ENCODE measurements around the gene NEUROG2. TPM values are rescaled to one million over a fixed set of nuclear protein-coding genes. Genes with fewer than 3 reads are reported as not detected.
"Not testable (repeated sequence)": the region's sequence is repeated elsewhere in the genome, so short reads cannot be mapped to it uniquely, and the experiment has no call there.

NEUROG2 gene
- total and polyA plus RNA-seq, 2 donors (not counting 3 experiments of a cell fraction or from before 2014, with no cell fraction given) = not detected

- FAIRE-seq, CTCF ChIA-PET: not testable (repeated sequence)
Observed at GRCh38 chr4:112490808-112491207, 25.2 kb downstream of the NEUROG2 start.

DNA sequence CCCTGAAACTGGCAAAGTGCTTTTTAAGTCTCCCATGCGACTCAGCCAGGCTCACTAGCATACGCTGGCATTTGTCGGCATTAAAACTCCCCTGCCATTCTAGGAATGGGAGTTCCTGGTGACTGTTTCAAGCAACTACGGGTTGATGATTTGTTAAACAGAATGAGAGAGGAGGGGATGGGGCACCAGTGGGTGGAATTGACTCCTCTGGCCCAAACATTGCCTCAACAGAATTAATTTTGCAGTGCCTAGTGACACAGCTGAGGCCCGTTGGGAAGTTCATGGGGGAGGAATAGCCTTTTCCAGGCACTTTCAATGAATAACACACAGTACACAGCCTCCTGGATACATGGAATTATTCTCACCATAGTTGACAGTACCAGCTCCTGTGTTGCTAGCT, 30.1 kb downstream of the NEUROG2 start:
- ChIA-PET POLR2A (no interaction called here), CTCF (no interaction called here)
- Histone ChIP-seq H4K20me1 (replicated peaks; ENCODE audit: control insufficient read depth, extremely low read depth, insufficient read depth, low read length) (no peaks in the 10 kb centered on the region), H3K9ac (replicated peaks; ENCODE audit: extremely low read depth, insufficient read depth, low read length) (no peak overlapping the region), H3K27me3 (ENCODE audit: control insufficient read depth in 2 of 2, insufficient read depth in 2 of 2, low read length in 2 of 2) (no peaks in the 10 kb centered on the region), H3K4me3 (replicated peaks in 1 of 3; ENCODE audit: insufficient read depth in 1 of 3, low read depth in 1 of 3, low read length in 3 of 3) (no peak overlapping the region), H3K4me1 (ENCODE audit: control insufficient read depth, extremely low read depth, insufficient read depth, low read length) (no peaks in the 10 kb centered on the region), H3K4me2 (ENCODE audit: insufficient read depth, low read length) (no peak overlapping the region), H2AFZ (ENCODE audit: low read depth, low read length) (no peak overlapping the region), H3K27ac (ENCODE audit: insufficient read depth, low read depth, low read length) (no peak overlapping the region), H3K9me1 (replicated peaks; ENCODE audit: control insufficient read depth, extremely low read depth, insufficient read depth, low read length) (no peaks in the 10 kb centered on the region), H3K9me3 (replicated peaks; ENCODE audit: control insufficient read depth, insufficient read depth, low read length) (no peaks in the 10 kb centered on the region), H3K79me2 (ENCODE audit: control insufficient read depth, insufficient read depth, low read length) (no peaks in the 10 kb centered on the region), H3K36me3 (ENCODE audit: control insufficient read depth in 2 of 2, extremely low read depth in 1 of 2, insufficient read depth in 2 of 2, low read length in 2 of 2) (no peaks in the 10 kb centered on the region)
- TF ChIP-seq, protein P1, sequence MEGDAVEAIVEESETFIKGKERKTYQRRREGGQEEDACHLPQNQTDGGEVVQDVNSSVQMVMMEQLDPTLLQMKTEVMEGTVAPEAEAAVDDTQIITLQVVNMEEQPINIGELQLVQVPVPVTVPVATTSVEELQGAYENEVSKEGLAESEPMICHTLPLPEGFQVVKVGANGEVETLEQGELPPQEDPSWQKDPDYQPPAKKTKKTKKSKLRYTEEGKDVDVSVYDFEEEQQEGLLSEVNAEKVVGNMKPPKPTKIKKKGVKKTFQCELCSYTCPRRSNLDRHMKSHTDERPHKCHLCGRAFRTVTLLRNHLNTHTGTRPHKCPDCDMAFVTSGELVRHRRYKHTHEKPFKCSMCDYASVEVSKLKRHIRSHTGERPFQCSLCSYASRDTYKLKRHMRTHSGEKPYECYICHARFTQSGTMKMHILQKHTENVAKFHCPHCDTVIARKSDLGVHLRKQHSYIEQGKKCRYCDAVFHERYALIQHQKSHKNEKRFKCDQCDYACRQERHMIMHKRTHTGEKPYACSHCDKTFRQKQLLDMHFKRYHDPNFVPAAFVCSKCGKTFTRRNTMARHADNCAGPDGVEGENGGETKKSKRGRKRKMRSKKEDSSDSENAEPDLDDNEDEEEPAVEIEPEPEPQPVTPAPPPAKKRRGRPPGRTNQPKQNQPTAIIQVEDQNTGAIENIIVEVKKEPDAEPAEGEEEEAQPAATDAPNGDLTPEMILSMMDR (IDR thresholded peaks at IDR 0.05; ENCODE audit: extremely low read depth in 1 of 2, insufficient read depth in 1 of 2, low read depth in 1 of 2, low read length in 2 of 2) = no peak
- TF ChIP-seq POLR2A (IDR thresholded peaks at IDR 0.05; ENCODE audit: low read depth, low read length) = no peak
- TF ChIP-seq GATA2 (IDR thresholded peaks at IDR 0.05; ENCODE audit: insufficient read depth, insufficient read length, low read depth, low read length) = no peak
- TF ChIP-seq MAX (IDR thresholded peaks at IDR 0.05; ENCODE audit: insufficient read depth, insufficient read length) = no peak
- no peak for TF ChIP-seq JUN (IDR thresholded peaks at IDR 0.05; ENCODE audit: borderline replicate concordance, insufficient read depth, insufficient read length, low read depth)
- no peak for TF ChIP-seq EZH2 (IDR thresholded peaks at IDR 0.05; ENCODE audit: borderline replicate concordance, low read depth, low read length, severe bottlenecking)
- TF ChIP-seq POLR2AphosphoS5 (IDR thresholded peaks at IDR 0.05; ENCODE audit: insufficient read depth, low read depth, low read length) = no peak
- TF ChIP-seq MYC (IDR thresholded peaks at IDR 0.05; ENCODE audit: low read depth, low read length) = no peak
- no peak for TF ChIP-seq FOS (IDR thresholded peaks at IDR 0.05; ENCODE audit: borderline replicate concordance, insufficient read depth, low read length)
- intact Hi-C loops (cut with micrococcal nuclease) (no loop called here), dilution Hi-C loops (cut with MboI; ENCODE audit: extremely low pct_ligation_motif_present, low sequenced_read_pairs) (no loop called here)
- FAIRE-seq (no peak), DNase-seq (ENCODE audit: low read depth, low spot score) (no peak)
- BruUV-seq (replicated peaks) = no TSS peak

More at GRCh38 chr4:112490808-112491207, 25.2 kb downstream of the NEUROG2 start:
- intact Hi-C loops (cut with micrococcal nuclease); H3K9me3 ChIP-seq (replicated peaks; ENCODE audit: control insufficient read depth, insufficient read depth, low read length); H3K27me3 ChIP-seq (ENCODE audit: control insufficient read depth in 2 of 2, insufficient read depth in 2 of 2, low read length in 2 of 2); H3K79me2 ChIP-seq (ENCODE audit: control insufficient read depth, insufficient read depth, low read length); H3K4me3 ChIP-seq (replicated peaks in 1 of 3; ENCODE audit: insufficient read depth in 1 of 3, low read depth in 1 of 3, low read length in 3 of 3); H3K4me2 ChIP-seq (ENCODE audit: insufficient read depth, low read length); H2AFZ ChIP-seq (ENCODE audit: low read depth, low read length); H3K9me1 ChIP-seq (replicated peaks; ENCODE audit: control insufficient read depth, extremely low read depth, insufficient read depth, low read length); dilution Hi-C loops (cut with MboI; ENCODE audit: extremely low pct_ligation_motif_present, low sequenced_read_pairs); BruUV-seq (replicated peaks); POLR2A ChIA-PET; H3K4me1 ChIP-seq (ENCODE audit: control insufficient read depth, extremely low read depth, insufficient read depth, low read length); H3K9ac ChIP-seq (replicated peaks; ENCODE audit: extremely low read depth, insufficient read depth, low read length); DNase-seq (ENCODE audit: low read depth, low spot score); H3K36me3 ChIP-seq (ENCODE audit: control insufficient read depth in 2 of 2, extremely low read depth in 1 of 2, insufficient read depth in 2 of 2, low read length in 2 of 2); H4K20me1 ChIP-seq (replicated peaks; ENCODE audit: control insufficient read depth, extremely low read depth, insufficient read depth, low read length); H3K27ac ChIP-seq (ENCODE audit: insufficient read depth, low read depth, low read length): not testable (repeated sequence)

Data from endothelial cell of umbilical vein (primary cell).